ENCODE measurements around the gene ALDOC.

Gene ALDOC

GRCh38 chr17:28530250-28530649 is 46.4 kb downstream of the ALDOC start:
- no peak for DNase-seq

DNA sequence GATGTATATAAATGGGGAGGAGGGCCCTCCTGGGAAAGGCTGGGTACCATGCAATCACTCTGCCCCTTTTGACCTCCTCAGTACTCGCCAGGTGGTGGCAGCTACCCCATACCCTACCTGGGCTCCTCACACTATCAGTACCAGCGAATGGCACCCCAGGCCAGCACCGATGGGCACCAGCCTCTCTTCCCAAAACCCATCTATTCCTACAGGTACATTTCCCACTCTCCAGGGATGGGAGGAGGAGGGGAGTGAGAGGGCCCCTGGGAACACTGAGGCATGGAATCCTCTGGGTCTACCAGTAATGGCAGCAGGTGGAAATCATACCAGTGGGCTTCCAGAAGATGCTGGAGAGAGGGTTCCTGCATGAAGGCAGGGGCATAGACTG is 47.7 kb downstream of the ALDOC start:
- DNase-seq = no peak

DNA sequence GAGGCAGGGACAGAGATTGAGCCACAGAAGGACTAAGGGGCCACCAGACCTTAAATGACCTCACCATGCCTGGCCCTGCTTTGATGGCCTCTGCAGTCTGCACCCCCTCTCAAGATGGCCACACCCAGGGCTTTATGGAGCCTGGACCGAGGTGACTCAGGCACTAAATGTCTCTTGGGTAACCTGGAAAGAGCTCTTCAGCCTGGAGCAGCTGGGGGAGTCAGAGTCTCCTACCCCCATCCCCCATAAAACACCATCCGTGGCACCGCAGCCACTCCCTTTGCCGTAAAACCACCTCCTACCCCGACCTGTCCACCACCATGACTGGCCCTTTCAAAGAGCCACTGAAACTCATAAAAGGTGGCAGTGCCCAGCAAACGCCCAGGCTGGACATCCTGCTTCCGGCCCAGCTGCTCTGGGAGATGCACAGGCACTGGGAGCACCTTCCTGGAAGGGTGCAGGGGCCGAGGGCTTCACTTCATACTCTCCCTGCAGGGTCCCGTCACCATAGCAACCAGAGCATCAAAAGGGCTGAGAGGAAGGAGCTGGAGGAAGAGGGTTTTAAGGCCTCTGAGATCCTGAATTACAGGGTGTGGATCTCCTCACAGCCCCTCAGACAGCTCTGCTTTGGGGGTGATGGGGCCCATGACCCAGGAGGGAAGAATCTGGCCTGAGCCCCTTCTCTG is 48.2 kb downstream of the ALDOC start:
- no peak for DNase-seq

- DNase-seq = no peak
Measured at GRCh38 chr17:28527859-28528258, 48.8 kb downstream of the ALDOC start.

GRCh38 chr17:28527181-28527681 is 49.5 kb downstream of the ALDOC start:
- DNase-seq = no peak

- no peak for DNase-seq
Measured at GRCh38 chr17:28526381-28526780, 50.3 kb downstream of the ALDOC start.

GRCh38 chr17:28524476-28525424 is 51.9 kb downstream of the ALDOC start:
- no peak for DNase-seq

- no peak for DNase-seq
Measured at GRCh38 chr17:28523876-28524275, 52.8 kb downstream of the ALDOC start.

- no peak for DNase-seq
Measured at GRCh38 chr17:28523186-28523585, 53.5 kb downstream of the ALDOC start.

Data from NCI-H1694 (cell line).